Measurements from ENCODE around the gene MAST1.

DNA sequence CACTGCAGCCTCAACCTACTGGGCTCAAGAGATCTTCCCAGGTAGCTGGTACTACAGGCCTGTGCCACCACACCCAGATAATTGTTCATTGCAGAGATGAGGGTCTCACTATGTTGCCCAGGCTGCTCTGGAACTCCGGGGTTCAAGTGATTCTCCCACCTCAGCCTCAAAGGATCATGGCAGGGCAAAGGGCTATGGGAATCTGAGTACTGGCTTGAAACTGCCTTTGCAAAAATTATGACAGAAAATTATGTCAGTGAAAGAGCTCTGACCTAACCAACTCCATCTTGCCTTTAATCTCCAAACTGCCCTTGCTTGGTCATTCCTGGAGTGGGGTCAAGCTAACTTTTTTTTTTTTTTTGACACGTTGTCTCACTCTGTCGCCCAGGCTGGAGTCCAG, 44.3 kb downstream of the MAST1 start:
- TF ChIP-seq, protein P1, sequence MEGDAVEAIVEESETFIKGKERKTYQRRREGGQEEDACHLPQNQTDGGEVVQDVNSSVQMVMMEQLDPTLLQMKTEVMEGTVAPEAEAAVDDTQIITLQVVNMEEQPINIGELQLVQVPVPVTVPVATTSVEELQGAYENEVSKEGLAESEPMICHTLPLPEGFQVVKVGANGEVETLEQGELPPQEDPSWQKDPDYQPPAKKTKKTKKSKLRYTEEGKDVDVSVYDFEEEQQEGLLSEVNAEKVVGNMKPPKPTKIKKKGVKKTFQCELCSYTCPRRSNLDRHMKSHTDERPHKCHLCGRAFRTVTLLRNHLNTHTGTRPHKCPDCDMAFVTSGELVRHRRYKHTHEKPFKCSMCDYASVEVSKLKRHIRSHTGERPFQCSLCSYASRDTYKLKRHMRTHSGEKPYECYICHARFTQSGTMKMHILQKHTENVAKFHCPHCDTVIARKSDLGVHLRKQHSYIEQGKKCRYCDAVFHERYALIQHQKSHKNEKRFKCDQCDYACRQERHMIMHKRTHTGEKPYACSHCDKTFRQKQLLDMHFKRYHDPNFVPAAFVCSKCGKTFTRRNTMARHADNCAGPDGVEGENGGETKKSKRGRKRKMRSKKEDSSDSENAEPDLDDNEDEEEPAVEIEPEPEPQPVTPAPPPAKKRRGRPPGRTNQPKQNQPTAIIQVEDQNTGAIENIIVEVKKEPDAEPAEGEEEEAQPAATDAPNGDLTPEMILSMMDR (IDR thresholded peaks at IDR 0.05) = no peak
- TF ChIP-seq EZH2 (IDR thresholded peaks at IDR 0.05; ENCODE audit: borderline replicate concordance, insufficient read depth, low read depth, low read length, poor library complexity, severe bottlenecking) = no peak
